ENCODE measurements around the gene ISOC2.
"Not testable (repeated sequence)": the region's sequence is repeated elsewhere in the genome, so short reads cannot be mapped to it uniquely, and the experiment has no call there.

The ISOC2 gene

DNA sequence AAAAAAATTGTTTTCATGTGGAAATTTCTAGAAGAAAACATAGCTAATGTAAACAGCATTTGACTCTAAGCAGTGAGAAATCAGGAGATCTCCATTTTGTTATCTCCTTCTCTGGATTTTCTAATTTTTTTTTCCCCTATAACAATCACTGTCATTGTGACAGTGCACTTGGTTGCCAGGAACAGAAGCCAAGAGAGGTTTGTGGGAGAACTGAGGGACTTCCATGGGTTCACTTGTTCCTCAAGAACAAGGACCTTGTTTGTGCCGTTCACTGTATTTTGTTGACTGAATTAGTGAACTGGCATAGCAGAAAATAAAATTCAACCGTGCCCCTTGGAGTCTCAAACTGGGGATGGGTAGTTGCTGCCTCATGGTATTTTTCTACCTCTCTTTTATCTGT, 35.4 kb downstream of the ISOC2 start:
- H3K27me3 ChIP-seq (ENCODE audit: insufficient read depth, low read length), result no peaks in the 10 kb centered on the region; the same call in 1 of the 2 replicates
- no peak overlapping the region for H3K9ac ChIP-seq (ENCODE audit: low read depth, low read length)
- H3K4me3 ChIP-seq (ENCODE audit: low read length), result no peak overlapping the region
- H3K4me1 ChIP-seq (ENCODE audit: insufficient read depth, low read length), result no peaks in the 10 kb centered on the region
- H3K27ac ChIP-seq (ENCODE audit: low read length), result no peak overlapping the region
- H3K36me3 ChIP-seq (ENCODE audit: insufficient read depth, low read depth, low read length), result no peaks in the 10 kb centered on the region
- no peaks in the 10 kb centered on the region for H3K9me3 ChIP-seq (ENCODE audit: insufficient read depth, low read depth, low read length)

DNA sequence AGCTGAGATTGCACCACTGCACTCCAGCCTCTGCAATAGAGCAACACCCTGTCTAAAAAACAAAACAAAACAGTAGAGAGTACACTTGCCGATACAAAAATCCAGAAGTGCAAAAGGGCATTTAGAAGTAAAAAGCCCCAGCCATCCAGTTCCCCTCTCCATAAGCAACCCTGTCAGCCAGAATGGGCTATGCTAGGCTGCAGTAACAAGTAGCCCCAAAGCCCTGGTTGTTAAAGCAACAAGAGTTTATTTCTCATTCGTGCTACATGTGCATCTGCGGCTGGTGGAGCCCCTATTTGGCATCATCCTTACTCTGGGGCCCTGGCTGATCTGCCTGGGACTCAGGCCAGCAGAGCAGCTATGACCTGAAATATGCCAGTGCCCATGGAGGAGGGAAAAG, 36.9 kb downstream of the ISOC2 start:
- Histone ChIP-seq H3K9ac (ENCODE audit: low read depth, low read length) (no peak overlapping the region), H3K27me3 (ENCODE audit: insufficient read depth, low read length) (no peaks in the 10 kb centered on the region; the same call in 1 of the 2 replicates), H3K36me3 (ENCODE audit: insufficient read depth, low read depth, low read length) (no peaks in the 10 kb centered on the region), H3K4me1 (ENCODE audit: insufficient read depth, low read length) (no peaks in the 10 kb centered on the region), H3K27ac (ENCODE audit: low read length) (no peak overlapping the region), H3K9me3 (ENCODE audit: insufficient read depth, low read depth, low read length) (no peaks in the 10 kb centered on the region), H3K4me3 (ENCODE audit: low read length) (no peak overlapping the region)

DNA sequence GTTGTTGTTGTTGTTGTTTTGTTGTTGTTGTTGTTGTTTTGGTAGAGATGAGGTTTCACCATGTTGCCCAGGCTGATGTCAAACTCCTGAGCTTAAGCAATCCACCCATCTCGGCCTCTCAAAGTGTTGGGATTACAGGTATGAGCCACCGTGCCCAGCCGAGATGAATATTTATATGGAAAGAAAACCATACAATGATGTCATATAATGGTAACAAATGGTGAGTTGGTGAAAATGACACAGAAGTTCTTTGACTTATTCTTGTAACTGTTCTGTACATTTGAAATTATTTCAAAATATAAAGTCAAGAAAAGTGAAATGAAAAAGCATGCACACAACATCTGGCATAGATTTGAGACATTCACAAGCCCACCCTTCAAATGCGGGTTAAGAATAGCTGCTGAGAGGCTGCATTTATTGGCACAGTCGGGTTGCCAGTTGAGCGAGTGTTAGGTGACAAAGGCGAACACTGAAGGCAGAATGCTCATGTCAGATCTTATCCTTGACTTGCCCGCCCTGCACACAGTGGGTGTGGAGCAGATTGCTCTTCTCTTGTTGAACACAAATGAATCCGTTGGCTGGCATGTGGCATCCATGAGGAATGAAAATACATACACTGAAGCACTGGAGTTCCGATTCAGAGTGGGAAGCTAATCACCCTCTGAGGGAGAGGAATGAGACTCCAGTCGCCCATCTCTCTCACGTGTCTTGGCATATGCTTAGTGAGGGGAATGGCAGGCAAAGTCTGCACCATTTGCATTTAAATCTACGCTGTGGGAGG, 38.0 kb downstream of the ISOC2 start:
- Histone ChIP-seq H3K27me3 (ENCODE audit: insufficient read depth, low read length) (peaks cover 3% of the 10 kb centered on the region), H3K9ac (ENCODE audit: low read depth, low read length) (no peak overlapping the region), H3K27ac (ENCODE audit: low read length) (no peak overlapping the region), H3K9me3 (ENCODE audit: insufficient read depth, low read depth, low read length) (no peaks in the 10 kb centered on the region), H3K4me3 (ENCODE audit: low read length) (no peak overlapping the region), H3K4me1 (ENCODE audit: insufficient read depth, low read length) (no peaks in the 10 kb centered on the region), H3K36me3 (ENCODE audit: insufficient read depth, low read depth, low read length) (no peaks in the 10 kb centered on the region)

DNA sequence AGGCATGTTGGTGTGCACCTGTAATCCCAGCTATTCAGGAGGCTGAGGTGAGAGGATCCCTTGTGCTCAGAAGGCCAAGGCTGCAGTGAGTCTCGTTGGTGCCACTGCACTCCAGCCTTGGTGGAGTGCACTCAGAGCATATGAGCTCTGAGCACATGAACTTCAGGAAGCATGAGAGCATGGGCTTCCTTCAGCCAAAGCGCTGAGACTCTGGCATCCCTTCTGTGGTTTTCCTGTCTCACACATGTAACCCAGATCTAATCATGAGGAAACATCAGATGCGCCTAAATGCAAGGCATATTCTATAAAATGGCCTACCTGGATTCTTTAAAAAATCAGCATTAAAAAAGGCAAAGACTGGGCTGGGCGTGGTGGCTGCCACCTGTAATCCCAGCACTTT, 40.2 kb downstream of the ISOC2 start:
- H3K27me3 ChIP-seq (ENCODE audit: insufficient read depth, low read length); H3K4me3 ChIP-seq (ENCODE audit: low read length); H3K27ac ChIP-seq (ENCODE audit: low read length); H3K9me3 ChIP-seq (ENCODE audit: insufficient read depth, low read depth, low read length); H3K4me1 ChIP-seq (ENCODE audit: insufficient read depth, low read length); H3K36me3 ChIP-seq (ENCODE audit: insufficient read depth, low read depth, low read length); H3K9ac ChIP-seq (ENCODE audit: low read depth, low read length): not testable (repeated sequence)

DNA sequence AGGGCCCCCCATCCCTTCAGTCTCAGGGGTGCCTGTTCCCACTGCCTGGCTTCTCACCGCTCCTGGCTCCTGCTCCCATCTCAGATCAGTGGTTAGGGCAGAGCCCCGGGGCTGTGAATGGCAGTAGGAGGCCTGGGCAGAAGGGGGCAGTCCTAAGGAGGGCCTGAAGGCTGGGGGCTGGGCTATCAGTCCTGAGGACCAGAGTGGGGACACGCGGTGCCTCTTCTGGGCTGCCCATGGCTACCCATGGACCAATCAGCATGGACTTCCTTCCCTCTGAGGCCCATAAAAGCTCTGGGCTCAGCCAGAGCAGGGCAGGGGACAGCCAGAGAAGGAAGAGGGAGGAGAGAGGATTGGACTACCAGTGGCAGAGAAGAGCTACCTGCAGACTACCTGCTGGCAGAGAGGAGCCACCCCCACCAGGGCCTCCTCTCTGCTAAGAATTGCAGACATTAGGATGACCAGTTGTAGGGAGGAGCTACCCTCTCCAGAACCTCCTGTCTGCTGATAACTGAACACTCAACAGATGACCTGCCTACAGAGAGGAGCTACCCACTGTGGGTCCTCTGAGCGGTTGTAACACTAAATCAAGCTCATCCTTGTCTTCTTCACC, 41.7 kb downstream of the ISOC2 start:
- Histone ChIP-seq H3K9me3 (ENCODE audit: insufficient read depth, low read depth, low read length) (no peaks in the 10 kb centered on the region), H3K9ac (ENCODE audit: low read depth, low read length) (no peak overlapping the region), H3K27me3 (ENCODE audit: insufficient read depth, low read length) (peaks cover 5% of the 10 kb centered on the region), H3K4me3 (ENCODE audit: low read length) (no peak overlapping the region), H3K4me1 (ENCODE audit: insufficient read depth, low read length) (no peaks in the 10 kb centered on the region), H3K36me3 (ENCODE audit: insufficient read depth, low read depth, low read length) (no peaks in the 10 kb centered on the region), H3K27ac (ENCODE audit: low read length) (no peak overlapping the region)

DNA sequence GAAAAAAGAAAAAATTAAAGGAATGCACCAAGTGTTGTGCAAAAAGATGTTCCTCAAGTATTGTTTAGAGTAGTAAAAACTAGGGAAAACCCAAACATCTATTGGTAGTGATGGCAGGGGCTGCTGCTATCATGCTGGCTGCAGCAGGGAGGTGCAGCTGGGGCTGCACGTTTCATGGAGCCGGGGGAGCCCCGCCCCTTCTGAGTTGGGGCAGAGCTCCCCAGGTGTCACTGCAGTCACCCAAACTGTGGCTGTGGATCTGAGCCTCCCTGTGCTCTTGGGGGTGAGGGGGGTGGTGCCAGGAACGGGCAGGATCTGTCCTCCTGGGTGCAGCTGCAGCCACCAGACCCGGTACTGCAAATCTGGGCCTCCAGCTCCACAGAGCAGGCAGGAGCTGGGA, 42.3 kb downstream of the ISOC2 start:
- Histone ChIP-seq H3K9me3 (ENCODE audit: insufficient read depth, low read depth, low read length) (no peaks in the 10 kb centered on the region), H3K9ac (ENCODE audit: low read depth, low read length) (no peak overlapping the region), H3K27ac (ENCODE audit: low read length) (no peak overlapping the region), H3K4me3 (ENCODE audit: low read length) (no peak overlapping the region), H3K4me1 (ENCODE audit: insufficient read depth, low read length) (no peaks in the 10 kb centered on the region), H3K27me3 (ENCODE audit: insufficient read depth, low read length) (peaks cover 5% of the 10 kb centered on the region), H3K36me3 (ENCODE audit: insufficient read depth, low read depth, low read length) (no peaks in the 10 kb centered on the region)

DNA sequence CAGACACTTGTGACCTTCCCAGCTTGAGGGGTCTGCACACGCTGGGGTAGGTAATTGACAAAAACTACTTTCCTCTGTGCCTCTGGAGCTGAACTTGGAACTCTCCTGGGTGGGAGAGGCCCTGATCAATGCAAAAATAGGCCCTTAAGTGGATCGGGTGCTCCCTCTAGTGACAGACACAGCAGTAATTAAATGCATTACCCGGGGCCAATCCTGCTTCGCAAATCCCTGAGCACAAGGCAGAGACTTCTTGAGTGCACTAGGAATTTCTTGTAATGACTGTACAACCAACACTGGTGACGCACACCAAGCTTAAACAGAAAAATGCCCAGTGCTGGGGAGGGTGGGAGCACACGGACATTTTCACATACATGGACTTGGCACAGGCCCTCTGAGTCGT, 43.3 kb downstream of the ISOC2 start:
- Histone ChIP-seq H3K27me3 (ENCODE audit: insufficient read depth, low read length) (peaks cover 5% of the 10 kb centered on the region), H3K27ac (ENCODE audit: low read length) (no peak overlapping the region), H3K9me3 (ENCODE audit: insufficient read depth, low read depth, low read length) (no peaks in the 10 kb centered on the region), H3K4me3 (ENCODE audit: low read length) (no peak overlapping the region), H3K4me1 (ENCODE audit: insufficient read depth, low read length) (no peaks in the 10 kb centered on the region), H3K36me3 (ENCODE audit: insufficient read depth, low read depth, low read length) (no peaks in the 10 kb centered on the region), H3K9ac (ENCODE audit: low read depth, low read length) (no peak overlapping the region)

DNA sequence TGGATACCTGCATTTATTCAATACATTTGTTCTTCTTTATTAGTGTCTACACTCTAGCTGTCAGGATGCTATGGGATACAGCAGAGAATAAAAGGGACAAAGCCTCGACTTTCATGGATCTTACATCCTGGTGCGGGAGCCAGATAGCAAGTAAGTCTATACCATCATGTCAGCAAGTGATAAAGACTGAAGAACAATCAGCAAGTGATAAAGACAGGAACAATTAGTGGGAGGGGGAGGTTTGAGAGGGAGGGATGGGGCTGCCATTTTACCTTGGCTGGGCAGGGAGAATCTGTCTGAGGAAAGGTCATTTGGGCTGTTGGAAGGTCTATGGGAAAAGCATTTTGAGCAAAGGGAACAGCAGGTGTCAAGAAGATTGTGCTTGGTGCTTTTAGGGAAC, 51.3 kb downstream of the ISOC2 start:
- Histone ChIP-seq H3K9me3 (ENCODE audit: insufficient read depth, low read depth, low read length) (no peaks in the 10 kb centered on the region; the same call in 1 of the 2 replicates), H3K9ac (ENCODE audit: low read depth, low read length) (no peak overlapping the region), H3K36me3 (ENCODE audit: insufficient read depth, low read depth, low read length) (peaks cover 18% of the 10 kb centered on the region), H3K4me3 (ENCODE audit: low read length) (no peak overlapping the region), H3K27me3 (ENCODE audit: insufficient read depth, low read length) (0 out of 2 replicates have a peak, but pooled peaks cover 19% of the 10 kb centered on the region), H3K27ac (ENCODE audit: low read length) (no peak overlapping the region), H3K4me1 (ENCODE audit: insufficient read depth, low read length) (peaks cover 9% of the 10 kb centered on the region)

DNA sequence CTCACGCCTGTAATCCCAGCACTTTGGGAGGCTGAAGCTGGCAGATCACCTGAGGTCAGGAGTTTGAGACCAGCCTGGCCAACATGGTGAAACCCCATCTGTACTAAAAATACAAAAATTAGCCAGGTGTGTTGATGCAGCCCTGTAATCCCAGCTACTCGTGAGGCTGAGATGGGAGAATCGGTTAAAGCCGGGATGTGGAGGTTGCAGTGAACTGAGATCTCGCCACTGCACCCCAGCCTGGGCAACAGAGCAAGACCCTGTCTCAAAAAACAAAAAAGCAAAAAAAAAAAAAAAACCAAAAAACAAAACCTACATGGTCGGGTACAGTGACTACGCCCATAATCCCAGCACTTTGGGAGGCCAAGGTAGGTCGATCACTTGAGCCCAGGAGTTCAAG, 52.3 kb downstream of the ISOC2 start:
- Histone ChIP-seq H3K27me3 (ENCODE audit: insufficient read depth, low read length) (0 out of 2 replicates have a peak, but pooled peaks cover 19% of the 10 kb centered on the region), H3K36me3 (ENCODE audit: insufficient read depth, low read depth, low read length) (peaks cover 26% of the 10 kb centered on the region)
- not testable (repeated sequence) for H3K27ac ChIP-seq (ENCODE audit: low read length); H3K9ac ChIP-seq (ENCODE audit: low read depth, low read length); H3K4me1 ChIP-seq (ENCODE audit: insufficient read depth, low read length); H3K4me3 ChIP-seq (ENCODE audit: low read length); H3K9me3 ChIP-seq (ENCODE audit: insufficient read depth, low read depth, low read length)

DNA sequence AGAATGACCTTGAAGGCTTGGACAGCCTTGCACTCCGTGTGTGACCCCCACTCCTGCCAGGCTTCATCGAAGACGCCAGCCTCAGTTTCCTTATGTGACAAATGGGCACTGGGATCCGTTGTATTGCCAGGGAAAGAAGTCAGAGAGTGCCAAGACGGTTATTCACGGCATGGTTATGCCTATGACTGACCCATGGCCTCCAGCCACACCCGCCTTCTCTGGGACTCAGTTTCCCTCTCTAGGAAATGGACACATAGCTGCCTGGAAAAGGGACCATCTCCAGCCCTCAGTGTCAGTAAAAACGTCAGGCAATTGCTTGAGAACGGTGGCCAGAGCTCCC, 52.9 kb downstream of the ISOC2 start:
- peaks cover 9% of the 10 kb centered on the region for H3K4me1 ChIP-seq (ENCODE audit: insufficient read depth, low read length)
- H3K4me3 ChIP-seq (ENCODE audit: low read length), result peak overlapping the region; percentile 59
- H3K9ac ChIP-seq (ENCODE audit: low read depth, low read length), result peak overlapping the region; percentile 82; the same call in 1 of the 2 replicates

DNA sequence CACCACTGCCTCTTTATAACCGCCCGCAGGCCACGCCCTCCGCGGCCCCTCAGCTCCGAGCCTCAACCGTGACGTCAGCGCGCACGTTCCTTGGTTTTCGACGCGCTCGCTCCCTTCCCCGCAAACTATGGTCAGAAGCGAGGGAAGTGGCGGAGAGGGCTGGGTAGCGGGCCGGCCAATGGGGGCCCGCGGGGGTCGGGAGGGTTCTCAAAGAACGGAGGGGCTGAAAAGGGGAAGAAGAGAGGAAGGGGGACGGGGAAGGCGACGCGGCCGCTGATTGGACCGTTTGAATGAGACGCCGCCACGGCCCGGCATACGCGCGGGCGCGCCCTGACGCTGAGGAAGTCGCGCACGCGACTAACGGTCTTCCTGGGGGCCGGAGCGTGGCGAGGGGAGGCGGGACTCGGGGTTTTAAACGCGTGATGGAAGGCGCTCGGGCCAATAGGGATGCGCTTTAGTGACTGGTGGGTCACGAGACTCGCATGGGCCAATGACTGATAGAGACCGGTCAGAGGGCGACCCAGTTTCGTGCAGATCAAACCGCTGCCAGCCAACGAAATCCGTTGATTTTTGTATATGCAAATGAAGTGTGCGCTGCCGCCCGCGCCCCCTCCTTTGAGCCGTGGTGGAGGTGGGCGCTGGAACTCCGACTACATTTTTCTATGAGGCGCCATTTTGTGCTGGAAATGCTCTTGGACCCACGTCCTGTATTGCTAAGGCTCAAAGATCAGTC, 53.5 kb downstream of the ISOC2 start:
- Histone ChIP-seq H3K36me3 (ENCODE audit: insufficient read depth, low read depth, low read length) (peaks cover 37% of the 10 kb centered on the region), H3K9ac (ENCODE audit: low read depth, low read length) (peak overlapping the region; percentile 96; the same call in 1 of the 2 replicates), H3K4me3 (ENCODE audit: low read length) (peak overlapping the region; percentile 87), H3K27ac (ENCODE audit: low read length) (peak overlapping the region; percentile 97), H3K4me1 (ENCODE audit: insufficient read depth, low read length) (peaks cover 9% of the 10 kb centered on the region), H3K27me3 (ENCODE audit: insufficient read depth, low read length) (0 out of 2 replicates have a peak, but pooled peaks cover 19% of the 10 kb centered on the region), H3K9me3 (ENCODE audit: insufficient read depth, low read depth, low read length) (no peaks in the 10 kb centered on the region; the same call in 1 of the 2 replicates)

More for the DNA sequence above, 52.9 kb downstream of the ISOC2 start:
- H3K9me3 ChIP-seq (ENCODE audit: insufficient read depth, low read depth, low read length), result no peaks in the 10 kb centered on the region; the same call in 1 of the 2 replicates
- H3K27ac ChIP-seq (ENCODE audit: low read length), result peak overlapping the region; percentile 97
- peaks cover 32% of the 10 kb centered on the region for H3K36me3 ChIP-seq (ENCODE audit: insufficient read depth, low read depth, low read length)
- 0 out of 2 replicates have a peak, but pooled peaks cover 19% of the 10 kb centered on the region for H3K27me3 ChIP-seq (ENCODE audit: insufficient read depth, low read length)

DNA sequence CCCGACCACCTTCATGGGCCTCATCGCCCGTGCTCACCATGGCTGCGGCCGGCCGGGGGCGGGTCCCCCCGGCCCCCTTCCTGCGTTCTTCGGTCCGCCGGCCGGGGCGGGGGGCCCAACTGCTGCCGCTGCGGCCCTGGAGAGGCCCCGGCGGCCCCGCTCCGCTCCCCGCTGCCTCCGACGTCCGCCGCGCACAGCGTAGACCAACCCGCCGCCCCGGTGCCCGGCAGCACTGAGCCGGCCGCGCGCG, 54.0 kb downstream of the ISOC2 start, which contains the start of gene UBE2S:
Gene UBE2S, minus strand, starts transcription at position 239 of the 250 bp plus-strand sequence. Its CDS starts 199 bp downstream, at position 40.
- peak within 1 kb of the TSS; percentile 96 for H3K9ac ChIP-seq (ENCODE audit: low read depth, low read length)
- not testable (repeated sequence) for H3K4me1 ChIP-seq (ENCODE audit: insufficient read depth, low read length)

More for the DNA sequence above, 54.0 kb downstream of the ISOC2 start, which contains the start of gene UBE2S:
- Histone ChIP-seq H3K4me3 (ENCODE audit: low read length) (peak within 1 kb of the TSS; percentile 87), H3K27ac (ENCODE audit: low read length) (peak within 1 kb of the TSS; percentile 97), H3K27me3 (ENCODE audit: insufficient read depth, low read length) (0 out of 2 replicates have a peak, but pooled peaks cover 19% of the 10 kb centered on the region), H3K36me3 (ENCODE audit: insufficient read depth, low read depth, low read length) (peaks cover 42% of the 10 kb centered on the region)
- H3K9me3 ChIP-seq (ENCODE audit: insufficient read depth, low read depth, low read length), result not testable (repeated sequence)
